Measurements from ENCODE around the gene FGGY. TPM values are rescaled to one million over a fixed set of nuclear protein-coding genes. Genes with fewer than 3 reads are reported as not detected.
"Not testable (repeated sequence)": the region's sequence is repeated elsewhere in the genome, so short reads cannot be mapped to it uniquely, and the experiment has no call there.

The FGGY gene
- total RNA-seq, 1 donor from 2014 or later = 9.0 TPM

DNA sequence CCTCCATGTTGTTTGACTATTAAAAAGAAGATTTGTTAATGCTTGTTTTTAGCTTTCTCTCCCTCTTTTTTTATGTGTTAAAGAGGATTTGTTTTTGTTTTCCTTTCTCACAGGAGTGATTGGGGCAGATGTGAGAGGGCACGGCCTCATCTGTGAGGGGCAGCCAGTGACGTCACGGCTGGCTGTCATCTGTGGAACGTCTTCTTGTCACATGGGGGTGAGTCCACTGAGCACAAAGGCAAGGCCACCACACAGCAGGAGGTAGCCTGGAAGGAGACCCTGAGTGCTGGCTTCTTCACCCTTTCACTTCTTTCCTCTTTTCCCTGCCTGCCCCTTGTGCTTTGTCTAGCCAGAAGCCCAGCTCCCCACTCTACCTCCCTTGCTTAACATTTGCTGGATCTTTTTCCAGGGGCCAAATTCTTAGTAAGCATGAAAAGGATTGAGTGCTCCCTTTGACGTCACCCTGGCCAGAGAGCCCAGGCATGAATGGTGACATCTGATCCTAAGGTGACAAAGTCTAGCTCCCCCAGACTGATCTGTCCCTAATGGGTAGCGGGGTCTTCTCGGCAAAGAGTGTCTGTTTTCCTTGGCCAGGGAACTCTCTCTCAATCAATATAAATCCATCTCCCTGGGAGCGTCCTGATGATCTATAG is 257.2 kb downstream of the FGGY start:
- Mint-ChIP-seq H3K9me3 (ENCODE audit: low read depth) (peaks cover 15% of the 10 kb centered on the region), H3K27me3 (ENCODE audit: low read depth) (no peaks in the 10 kb centered on the region), H3K36me3 (ENCODE audit: low read depth) (peaks cover 10% of the 10 kb centered on the region), H3K27ac (ENCODE audit: unreplicated experiment) (no peak overlapping the region), H3K4me3 (ENCODE audit: unreplicated experiment) (no peak overlapping the region), H3K4me1 (ENCODE audit: low read depth) (peaks cover 3% of the 10 kb centered on the region)
- TF ChIP-seq, protein P1, sequence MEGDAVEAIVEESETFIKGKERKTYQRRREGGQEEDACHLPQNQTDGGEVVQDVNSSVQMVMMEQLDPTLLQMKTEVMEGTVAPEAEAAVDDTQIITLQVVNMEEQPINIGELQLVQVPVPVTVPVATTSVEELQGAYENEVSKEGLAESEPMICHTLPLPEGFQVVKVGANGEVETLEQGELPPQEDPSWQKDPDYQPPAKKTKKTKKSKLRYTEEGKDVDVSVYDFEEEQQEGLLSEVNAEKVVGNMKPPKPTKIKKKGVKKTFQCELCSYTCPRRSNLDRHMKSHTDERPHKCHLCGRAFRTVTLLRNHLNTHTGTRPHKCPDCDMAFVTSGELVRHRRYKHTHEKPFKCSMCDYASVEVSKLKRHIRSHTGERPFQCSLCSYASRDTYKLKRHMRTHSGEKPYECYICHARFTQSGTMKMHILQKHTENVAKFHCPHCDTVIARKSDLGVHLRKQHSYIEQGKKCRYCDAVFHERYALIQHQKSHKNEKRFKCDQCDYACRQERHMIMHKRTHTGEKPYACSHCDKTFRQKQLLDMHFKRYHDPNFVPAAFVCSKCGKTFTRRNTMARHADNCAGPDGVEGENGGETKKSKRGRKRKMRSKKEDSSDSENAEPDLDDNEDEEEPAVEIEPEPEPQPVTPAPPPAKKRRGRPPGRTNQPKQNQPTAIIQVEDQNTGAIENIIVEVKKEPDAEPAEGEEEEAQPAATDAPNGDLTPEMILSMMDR (IDR thresholded peaks at IDR 0.05) = no peak
- no peak for DNase-seq (ENCODE audit: low spot score)

DNA sequence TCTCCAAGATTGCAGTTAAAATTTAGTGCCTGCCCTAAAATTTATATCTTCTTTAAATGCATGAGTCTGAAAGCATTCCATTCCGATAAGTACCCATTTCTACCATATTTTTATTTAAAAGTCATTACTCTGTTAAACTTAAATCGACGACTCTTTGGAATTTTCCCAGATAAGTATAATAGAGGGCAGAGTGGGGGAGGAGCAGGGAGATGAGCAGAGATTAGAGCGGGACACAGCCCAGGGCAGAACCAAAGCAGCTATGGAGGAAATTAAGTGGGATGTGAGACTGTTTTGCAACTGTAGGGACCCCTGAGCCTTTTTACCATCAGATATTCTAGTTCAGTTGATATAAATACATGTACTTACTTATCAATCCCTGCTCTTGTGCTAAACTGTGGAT is 257.9 kb downstream of the FGGY start:
- Mint-ChIP-seq H3K27ac (ENCODE audit: unreplicated experiment) (no peak overlapping the region), H3K4me1 (ENCODE audit: low read depth) (peaks cover 3% of the 10 kb centered on the region), H3K9me3 (ENCODE audit: low read depth) (peaks cover 18% of the 10 kb centered on the region), H3K4me3 (ENCODE audit: unreplicated experiment) (no peak overlapping the region), H3K36me3 (ENCODE audit: low read depth) (peaks cover 10% of the 10 kb centered on the region), H3K27me3 (ENCODE audit: low read depth) (no peaks in the 10 kb centered on the region)
- TF ChIP-seq, protein P1 (IDR thresholded peaks at IDR 0.05) = no peak
- no peak for DNase-seq (ENCODE audit: low spot score)

DNA sequence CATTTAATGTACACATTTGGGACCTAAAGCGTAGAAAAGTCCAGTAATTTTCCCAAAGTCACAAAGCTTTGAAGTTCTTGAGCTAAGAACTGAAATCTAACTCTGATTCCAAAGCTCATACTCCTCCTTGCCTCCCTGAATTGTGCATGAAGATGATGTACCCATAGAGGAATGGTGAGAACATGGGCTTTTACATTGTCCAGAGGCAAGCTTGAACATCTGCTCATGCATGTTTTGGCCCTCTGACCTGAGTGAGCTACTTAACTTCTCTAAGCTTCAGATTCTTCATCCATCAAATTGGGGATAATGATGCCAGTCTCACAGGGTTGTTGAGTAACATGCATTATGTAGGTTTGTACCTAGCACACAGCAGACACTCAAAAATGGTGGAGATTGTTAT is 259.5 kb downstream of the FGGY start:
- no peaks in the 10 kb centered on the region for H3K27me3 Mint-ChIP-seq (ENCODE audit: low read depth)
- peaks cover 10% of the 10 kb centered on the region for H3K36me3 Mint-ChIP-seq (ENCODE audit: low read depth)
- peaks cover 18% of the 10 kb centered on the region for H3K9me3 Mint-ChIP-seq (ENCODE audit: low read depth)
- no peak overlapping the region for H3K4me3 Mint-ChIP-seq (ENCODE audit: unreplicated experiment)
- TF ChIP-seq, protein P1 (IDR thresholded peaks at IDR 0.05) = no peak
- no peak overlapping the region for H3K27ac Mint-ChIP-seq (ENCODE audit: unreplicated experiment)
- H3K4me1 Mint-ChIP-seq (ENCODE audit: low read depth) = peaks cover 6% of the 10 kb centered on the region
- no peak for DNase-seq (ENCODE audit: low spot score)

DNA sequence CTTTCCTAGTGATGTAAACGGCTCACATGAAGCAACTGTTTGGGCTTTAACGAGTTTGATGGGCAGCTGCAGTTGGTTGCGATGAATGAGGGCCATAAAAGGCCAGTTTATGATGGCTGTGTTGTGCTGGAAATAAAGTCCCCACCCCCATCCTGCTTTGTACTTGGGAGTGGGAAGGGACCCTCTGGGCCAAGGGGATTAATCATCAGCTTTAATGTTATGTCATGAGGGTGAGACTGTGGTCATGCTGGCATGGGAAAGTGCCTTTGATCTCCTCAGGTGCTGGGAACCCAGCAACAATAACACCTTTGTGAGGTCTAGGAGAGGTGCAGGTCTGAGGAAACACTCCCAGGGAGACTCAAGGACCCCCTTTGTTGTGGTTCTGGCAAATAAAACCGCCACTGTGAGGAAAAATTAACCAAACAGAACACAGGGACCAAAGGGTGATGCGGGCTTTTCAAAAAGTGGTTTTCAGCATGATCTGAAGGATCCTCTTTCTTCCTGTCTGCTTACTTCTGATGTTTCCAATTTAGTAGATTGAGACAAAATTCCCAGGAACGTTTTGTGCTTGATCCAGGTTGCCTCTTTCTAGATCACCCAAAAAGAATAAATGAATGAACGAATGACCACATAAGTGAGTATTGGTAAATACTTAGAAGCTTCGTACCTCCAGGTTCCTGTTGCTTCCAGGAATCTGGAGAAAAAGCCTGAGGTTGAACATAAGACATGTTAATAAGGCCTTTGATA is 260.1 kb downstream of the FGGY start:
- DNase-seq (ENCODE audit: low spot score) = no peak
- peaks cover 10% of the 10 kb centered on the region for H3K36me3 Mint-ChIP-seq (ENCODE audit: low read depth)
- H3K9me3 Mint-ChIP-seq (ENCODE audit: low read depth) = peaks cover 18% of the 10 kb centered on the region
- TF ChIP-seq, protein P1 (IDR thresholded peaks at IDR 0.05) = no peak
- peaks cover 6% of the 10 kb centered on the region for H3K4me1 Mint-ChIP-seq (ENCODE audit: low read depth)
- no peak overlapping the region for H3K4me3 Mint-ChIP-seq (ENCODE audit: unreplicated experiment)
- H3K27me3 Mint-ChIP-seq (ENCODE audit: low read depth) = no peaks in the 10 kb centered on the region
- H3K27ac Mint-ChIP-seq (ENCODE audit: unreplicated experiment) = no peak overlapping the region

DNA sequence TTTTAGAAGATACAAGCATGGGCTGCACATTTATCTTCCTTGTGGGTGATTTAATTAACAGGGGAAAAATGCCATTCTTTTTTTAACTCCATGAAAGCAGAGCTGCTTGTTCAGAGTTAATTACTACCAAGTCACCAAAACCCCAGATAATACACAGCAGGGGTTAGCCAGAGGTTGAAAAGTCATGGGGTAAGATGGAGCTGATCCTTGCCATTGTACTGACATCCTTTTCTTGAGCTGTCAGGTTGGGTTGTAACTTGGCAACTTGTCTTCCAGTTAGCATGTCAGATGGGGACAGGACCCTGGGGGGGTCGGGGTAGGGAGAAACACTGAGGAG is 260.6 kb downstream of the FGGY start:
- no peaks in the 10 kb centered on the region for H3K27me3 Mint-ChIP-seq (ENCODE audit: low read depth)
- H3K36me3 Mint-ChIP-seq (ENCODE audit: low read depth) = peaks cover 10% of the 10 kb centered on the region
- H3K4me3 Mint-ChIP-seq (ENCODE audit: unreplicated experiment) = no peak overlapping the region
- TF ChIP-seq, protein P1 (IDR thresholded peaks at IDR 0.05) = no peak
- no peak for DNase-seq (ENCODE audit: low spot score)
- H3K27ac Mint-ChIP-seq (ENCODE audit: unreplicated experiment) = no peak overlapping the region
- peaks cover 6% of the 10 kb centered on the region for H3K4me1 Mint-ChIP-seq (ENCODE audit: low read depth)
- H3K9me3 Mint-ChIP-seq (ENCODE audit: low read depth) = peaks cover 18% of the 10 kb centered on the region

DNA sequence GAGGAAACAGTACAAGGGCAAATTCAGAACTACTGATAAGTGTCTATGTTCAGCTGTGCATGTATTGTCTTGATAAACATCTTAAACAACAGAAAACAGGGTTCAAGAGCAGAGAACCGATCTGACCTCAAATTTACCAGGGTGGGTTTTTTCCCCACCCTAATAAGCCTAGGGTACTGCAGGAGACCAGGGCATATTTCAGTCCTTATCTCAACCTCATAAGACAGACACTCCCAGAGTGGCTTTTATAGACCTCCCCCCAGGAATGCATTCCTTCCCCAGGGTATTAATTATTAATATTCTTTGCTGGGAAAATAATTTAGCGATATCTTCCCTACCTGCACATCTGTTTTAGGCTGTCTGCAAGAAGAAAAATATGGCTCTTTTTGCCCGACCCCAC is 261.7 kb downstream of the FGGY start:
- not testable (repeated sequence) for H3K36me3 Mint-ChIP-seq (ENCODE audit: low read depth); H3K27ac Mint-ChIP-seq (ENCODE audit: unreplicated experiment); H3K27me3 Mint-ChIP-seq (ENCODE audit: low read depth); H3K4me1 Mint-ChIP-seq (ENCODE audit: low read depth); H3K4me3 Mint-ChIP-seq (ENCODE audit: unreplicated experiment); DNase-seq (ENCODE audit: low spot score)
- H3K9me3 Mint-ChIP-seq (ENCODE audit: low read depth) = peaks cover 18% of the 10 kb centered on the region

Data from chondrocyte (in vitro differentiated cells).